ENCODE results near the gene ANKRD28.
"Not testable (repeated sequence)": the region's sequence is repeated elsewhere in the genome, so short reads cannot be mapped to it uniquely, and the experiment has no call there.

Gene ANKRD28

GRCh38 chr3:15769256-15769915 is 28.4 kb downstream of the ANKRD28 start:
- DNase-seq = no peak

DNA sequence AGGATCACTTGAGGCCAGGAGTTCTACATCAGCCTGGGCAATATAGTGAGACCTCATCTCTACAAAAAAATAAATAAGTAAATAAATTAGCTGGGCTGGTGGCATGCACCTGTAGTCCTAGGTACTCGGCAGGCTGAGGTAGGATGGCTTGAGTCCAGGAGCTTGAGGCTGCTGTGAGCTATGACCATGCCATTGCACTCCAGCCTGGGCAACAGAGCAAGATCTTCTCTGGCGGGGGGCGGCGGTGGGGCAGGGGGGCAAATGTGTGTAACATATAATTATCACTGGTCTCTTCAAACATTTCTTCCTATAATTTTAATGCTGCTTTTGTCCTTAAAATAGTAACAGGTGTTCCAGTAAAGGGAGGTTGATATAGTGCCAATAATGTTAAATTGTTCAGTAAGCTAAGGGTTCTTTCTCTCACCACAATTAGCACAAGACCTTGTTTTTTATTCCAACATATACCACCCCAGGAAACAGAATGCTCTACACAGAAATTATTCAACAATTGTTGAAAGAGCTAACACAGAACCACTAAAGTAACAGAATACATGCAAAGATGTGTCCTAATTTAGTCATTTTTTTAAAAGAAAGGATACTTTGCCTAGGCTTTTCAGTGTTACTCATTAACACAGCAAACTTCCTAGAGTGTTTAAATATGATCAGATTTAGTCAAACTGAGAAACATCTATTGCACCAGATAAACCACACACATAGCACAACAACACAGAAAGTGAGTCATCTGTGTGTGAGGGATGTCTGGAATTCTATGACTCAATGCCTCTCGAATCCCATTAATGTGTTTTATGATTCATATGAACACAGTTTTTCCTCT is 29.1 kb downstream of the ANKRD28 start:
- DNase-seq = no peak

GRCh38 chr3:15766406-15766805 is 31.4 kb downstream of the ANKRD28 start:
- no peak for DNase-seq

DNA sequence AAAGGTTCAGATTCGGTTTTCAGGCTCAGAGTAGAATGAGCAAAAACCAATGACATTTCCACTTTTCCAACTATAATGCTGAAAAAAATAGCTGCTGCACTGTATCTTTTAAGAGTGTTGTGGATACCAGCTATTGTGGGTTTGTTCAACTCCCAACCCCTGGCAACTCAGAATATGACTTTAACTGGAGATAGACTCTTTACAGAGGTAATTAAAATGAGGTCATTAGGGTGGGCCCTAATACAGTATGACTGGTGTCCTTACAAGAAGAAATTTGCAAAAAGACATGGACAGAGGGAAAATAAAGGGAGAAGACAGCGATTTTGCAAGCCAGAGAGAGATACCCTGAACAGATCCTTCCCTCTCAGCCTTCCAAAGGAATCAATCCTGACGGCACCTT is 39.5 kb downstream of the ANKRD28 start:
- DNase-seq = no peak

GRCh38 chr3:15757824-15758223 is 40.0 kb downstream of the ANKRD28 start:
- no peak for DNase-seq

- no peak for DNase-seq
Measured at GRCh38 chr3:15756505-15756904, 41.3 kb downstream of the ANKRD28 start.

DNA sequence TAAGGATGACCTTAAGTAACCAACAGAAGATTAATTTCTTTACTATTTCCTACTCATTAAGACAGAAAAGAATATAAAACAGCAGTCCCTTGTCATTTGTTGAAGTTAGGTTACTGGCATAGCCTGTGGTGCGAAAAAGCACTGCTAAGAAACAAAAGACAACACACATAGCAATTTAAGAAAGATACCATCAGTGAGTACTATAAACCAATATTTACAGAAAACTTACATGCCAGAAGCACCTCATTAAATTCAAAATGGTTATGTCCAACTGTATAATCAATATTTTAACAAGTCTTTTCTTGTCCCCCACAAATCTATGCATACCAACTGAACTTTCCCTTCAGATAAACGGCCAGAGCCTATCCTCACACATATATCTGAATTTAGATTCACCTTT is 42.0 kb downstream of the ANKRD28 start:
- no peak for DNase-seq

DNA sequence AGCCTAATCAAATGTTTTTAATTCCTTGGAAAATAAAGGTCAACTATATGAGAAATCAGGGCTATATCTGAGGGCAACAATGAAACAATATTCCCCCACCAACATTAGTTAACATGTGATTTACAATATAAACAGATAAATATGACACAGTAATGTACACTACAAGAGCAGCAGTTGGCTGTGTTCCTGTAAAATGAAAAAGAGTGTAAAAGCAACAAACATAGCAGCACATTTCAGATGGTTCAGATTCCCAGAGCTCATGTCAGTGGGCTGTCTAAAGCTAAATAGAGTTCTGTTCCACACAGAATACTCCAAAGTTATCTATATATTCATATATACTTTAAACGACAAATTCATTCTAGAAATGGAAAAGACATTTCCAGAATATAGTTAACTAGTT is 42.6 kb downstream of the ANKRD28 start:
- no peak for DNase-seq

DNA sequence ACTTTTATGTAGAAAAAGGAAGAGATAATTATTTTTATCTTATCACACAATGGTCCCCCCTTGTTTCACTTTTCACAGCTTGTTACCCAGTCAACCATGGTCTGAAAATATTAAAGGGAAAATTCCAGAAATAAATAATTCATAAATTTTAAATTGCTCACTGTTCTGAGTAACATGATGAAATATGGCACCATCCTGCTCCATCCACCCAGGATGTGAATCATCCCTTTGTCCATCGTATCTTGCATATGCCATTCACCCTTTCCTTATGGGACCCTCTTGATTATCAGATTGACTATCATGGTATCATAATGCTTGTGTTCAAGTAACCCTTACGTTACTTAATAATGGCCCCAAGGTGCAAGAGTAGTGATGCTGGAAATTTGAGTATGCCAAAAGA is 43.7 kb downstream of the ANKRD28 start:
- no peak for DNase-seq

DNA sequence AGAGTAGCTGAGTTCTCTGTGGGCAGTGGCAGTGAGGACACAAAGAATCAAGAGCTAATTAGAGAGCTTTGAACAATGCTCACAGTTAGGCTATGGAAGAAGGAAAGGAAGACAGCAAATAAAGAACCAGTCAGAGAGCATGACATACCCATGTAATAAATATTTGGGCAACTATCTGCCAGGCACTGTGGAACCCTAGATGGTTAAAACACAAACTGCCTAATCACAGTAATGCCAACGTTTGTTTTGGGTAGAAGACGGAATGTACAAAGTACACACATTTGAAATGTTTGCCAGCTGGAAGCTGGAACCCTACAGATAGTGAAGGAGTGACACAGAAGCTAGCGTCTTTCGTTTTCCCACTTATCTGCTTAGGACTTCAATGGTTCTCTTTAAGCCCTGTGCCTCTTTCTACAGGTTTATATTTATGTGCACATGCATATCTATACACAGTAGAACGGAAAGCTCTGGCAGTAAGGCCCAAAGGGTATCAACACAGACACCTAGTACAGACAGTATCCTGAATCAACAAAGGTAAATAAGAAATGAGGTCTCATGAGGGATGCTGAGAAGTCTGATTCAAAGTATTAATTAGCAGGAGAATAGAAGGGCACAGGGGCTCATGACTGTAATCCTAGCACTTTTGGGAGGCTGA is 44.6 kb downstream of the ANKRD28 start:
- DNase-seq = no peak

- DNase-seq = no peak
Measured at GRCh38 chr3:15750879-15751278, 46.9 kb downstream of the ANKRD28 start.

DNA sequence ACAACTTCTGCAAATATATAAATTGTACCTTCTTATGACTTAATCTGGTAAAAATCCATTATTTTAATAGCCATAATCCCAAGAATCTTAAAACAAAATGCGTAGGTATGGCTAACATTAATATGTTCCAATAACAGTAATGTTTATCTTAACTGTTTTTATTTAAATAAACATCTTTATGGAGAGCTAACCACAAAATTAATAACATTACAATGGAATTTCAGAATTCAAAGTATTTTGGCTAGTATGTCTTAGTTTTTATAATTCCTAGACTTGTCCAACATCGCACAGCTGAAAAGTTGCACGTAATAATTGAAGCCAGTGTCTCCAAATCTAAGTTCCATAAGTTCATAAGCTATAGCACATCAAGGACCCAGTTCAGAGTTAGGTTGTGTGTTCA is 47.6 kb downstream of the ANKRD28 start:
- DNase-seq = no peak

- DNase-seq = not testable (repeated sequence)
Measured at GRCh38 chr3:15745896-15746295, 51.9 kb downstream of the ANKRD28 start.

DNA sequence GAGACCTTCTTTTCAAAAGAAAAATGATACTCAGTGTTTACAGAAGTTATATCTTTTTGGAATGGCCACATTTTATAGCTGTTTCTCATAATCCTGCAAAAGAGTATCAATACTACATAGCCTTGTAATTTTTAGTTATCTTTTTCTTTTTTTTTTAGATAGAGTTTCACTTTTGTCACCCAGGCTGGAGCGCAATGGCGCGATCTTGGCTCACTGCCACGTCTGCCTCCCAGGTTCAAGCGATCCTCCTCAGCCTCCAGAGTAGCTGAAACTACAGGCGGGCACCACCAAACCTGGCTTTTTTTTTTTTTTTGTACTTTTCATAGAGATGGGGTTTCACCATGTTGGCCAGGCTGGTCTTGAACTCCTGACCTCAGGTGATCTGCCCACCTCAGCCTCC is 53.6 kb downstream of the ANKRD28 start:
- no peak for DNase-seq

- no peak for DNase-seq
Measured at GRCh38 chr3:15743587-15744009, 54.2 kb downstream of the ANKRD28 start.

GRCh38 chr3:15742236-15742635 is 55.5 kb downstream of the ANKRD28 start:
- not testable (repeated sequence) for DNase-seq

DNA sequence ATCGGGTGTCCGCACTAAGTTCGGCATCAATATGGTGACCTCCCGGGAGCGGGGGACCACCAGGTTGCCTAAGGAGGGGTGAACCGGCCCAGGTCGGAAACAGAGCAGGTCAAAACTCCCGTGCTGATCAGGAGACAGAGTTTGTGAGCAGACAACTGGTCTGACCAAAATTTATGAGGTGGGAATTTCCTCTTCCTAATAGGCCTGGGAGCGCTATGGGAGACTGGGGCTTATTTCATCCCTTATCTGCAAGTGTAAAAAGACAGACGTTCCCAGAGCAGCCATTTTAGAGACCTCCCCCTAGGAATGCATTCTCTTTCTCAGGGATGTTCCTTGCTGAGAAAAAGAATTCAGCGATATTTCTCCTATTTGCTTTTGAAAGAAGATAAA is 59.2 kb downstream of the ANKRD28 start:
- DNase-seq = not testable (repeated sequence)

DNA sequence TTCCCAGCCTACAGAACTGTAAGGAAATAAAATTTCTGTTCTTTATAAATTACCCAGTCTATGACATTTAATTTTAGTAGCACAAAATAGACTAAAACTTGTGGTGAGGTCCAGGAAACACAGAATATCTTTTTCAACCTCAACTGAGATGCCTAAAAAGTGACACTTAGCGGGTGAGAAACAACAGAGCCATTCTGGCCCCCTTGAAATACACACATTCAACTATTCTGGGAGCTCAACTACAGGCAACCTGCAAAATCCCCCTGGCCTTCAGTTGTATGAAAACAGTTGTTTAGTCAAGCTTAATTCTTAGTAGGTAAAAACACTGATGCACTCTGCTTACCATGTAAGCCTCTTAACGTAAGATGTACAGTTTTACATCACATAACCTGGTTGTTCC is 66.8 kb downstream of the ANKRD28 start:
- no peak for DNase-seq

- DNase-seq = no peak
Measured at GRCh38 chr3:15728766-15729165, 69.0 kb downstream of the ANKRD28 start.

DNA sequence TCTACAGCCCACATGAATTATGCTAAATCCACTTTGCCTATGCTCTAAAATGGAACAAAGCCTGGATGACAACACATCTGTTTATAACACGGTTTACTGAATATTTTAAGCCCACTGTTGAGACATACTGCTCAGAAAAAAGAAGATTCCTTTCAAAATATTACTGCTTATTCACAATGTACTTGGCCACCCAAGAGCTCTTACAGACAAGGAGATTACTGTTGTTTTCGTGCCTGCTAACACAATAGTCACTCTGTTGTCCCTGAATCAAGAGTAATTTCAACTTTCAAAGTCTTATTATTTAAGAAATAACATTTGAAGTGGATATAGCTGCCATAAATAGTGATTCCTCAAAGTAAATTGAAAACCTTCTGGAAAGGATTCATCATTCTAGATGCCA is 70.9 kb downstream of the ANKRD28 start:
- no peak for DNase-seq

DNA sequence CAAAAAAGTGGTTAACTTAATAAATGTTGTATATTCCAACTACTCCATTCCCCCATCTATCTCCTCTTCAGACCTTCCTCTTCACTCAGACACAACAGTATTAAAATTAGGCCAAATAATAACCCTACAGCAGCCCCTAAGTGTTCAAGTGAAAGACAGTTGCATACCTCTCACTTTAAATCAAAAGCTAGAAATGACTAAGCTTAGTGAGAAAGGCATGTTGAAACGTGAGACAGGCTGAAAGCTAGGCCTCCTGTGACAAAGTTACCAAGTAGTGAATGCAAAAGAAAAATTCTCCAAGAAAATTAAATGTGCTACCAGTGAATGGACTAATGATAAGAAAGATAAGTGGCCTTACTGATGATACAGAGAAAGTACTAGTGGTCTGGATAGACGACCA is 71.7 kb downstream of the ANKRD28 start:
- DNase-seq = no peak

- DNase-seq = no peak
Measured at GRCh38 chr3:15724446-15724845, 73.3 kb downstream of the ANKRD28 start.

DNA sequence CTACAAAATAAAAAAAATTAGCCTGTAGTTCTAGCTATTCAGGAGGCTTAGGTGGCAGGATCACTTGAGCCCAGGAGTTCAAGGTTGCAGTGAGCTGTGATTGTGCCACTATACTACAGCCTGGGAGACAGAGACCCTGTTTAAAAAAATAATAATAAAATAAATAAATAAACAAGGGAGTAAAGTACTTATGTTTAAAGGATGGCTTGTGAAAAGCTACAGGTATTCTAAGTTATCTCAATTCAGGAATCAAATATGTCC is 74.2 kb downstream of the ANKRD28 start:
- no peak for DNase-seq

DNA sequence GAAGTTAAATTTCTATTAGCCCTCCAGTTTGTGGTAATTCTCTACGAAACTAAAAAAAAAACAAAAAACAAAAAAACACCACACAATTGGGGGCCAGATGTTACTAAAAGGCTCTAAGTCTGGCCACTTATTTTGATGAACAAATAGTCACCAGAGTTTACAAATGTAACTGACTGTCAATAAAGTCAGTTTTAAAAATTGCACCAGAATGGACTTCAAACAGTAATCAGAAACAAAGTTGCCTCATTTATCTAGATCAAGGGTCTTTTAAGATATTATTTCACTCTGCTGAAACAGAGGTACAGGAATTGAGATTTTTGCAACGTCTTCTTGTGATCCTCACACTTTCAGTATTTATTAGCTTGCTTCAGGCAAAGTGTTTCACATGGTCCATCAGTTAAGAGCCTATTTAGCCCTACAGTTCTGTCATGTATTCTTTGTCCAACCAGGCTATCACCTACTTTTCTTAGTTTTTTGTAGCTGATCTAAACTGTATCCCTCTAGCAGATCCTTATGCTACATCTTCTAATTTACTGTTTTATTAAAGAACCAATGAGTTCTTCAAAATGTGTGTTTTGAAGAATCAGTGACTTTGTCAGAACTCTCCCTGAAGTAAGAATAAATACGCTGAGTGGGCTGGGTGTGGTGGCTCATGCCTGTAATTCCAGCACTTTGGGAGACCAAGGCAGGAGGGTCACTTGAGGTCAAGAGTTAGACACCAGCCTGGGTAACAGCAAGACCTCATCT is 74.7 kb downstream of the ANKRD28 start:
- DNase-seq = no peak

Measured in left hindlimb (tissue), 1 donor.